K562 (cell line): Measurements from ENCODE around the gene AHNAK. TPM values are rescaled to one million over a fixed set of nuclear protein-coding genes. Genes with fewer than 3 reads are reported as not detected.

Experiments
- ATAC-seq: fragments of 200-7000 bp; cut with Tn5 transposase; 3 replicates; pipeline ENCODE4 v1.9.1; 2020; ENCODE audit warnings: moderate library complexity
- BruUV-seq: library from RNA; stranded (reverse); fragments of 400-500 nt; replicated peaks from 2 replicates; lab custom pipeline; 2021; lab: Mats Ljungman, UMichigan
- CTCF ChIA-PET: fragments of 300-600 bp; formaldehyde crosslinking; extraction: SDS; loops from one replicate; lab custom pipeline; 2021; ENCODE audit warnings: low intra/inter-chr PET ratio; lab: Yijun Ruan, JAX
- POLR2A ChIA-PET: fragments of 300-600, 350-650 bp; sonication (Branson Sonifier 250); formaldehyde crosslinking; extraction: SDS; loops from one replicate; lab custom pipeline; 2021; ENCODE audit warnings: antibody characterized with exemption, inconsistent platforms; lab: Yijun Ruan, JAX
- DNase-seq, 4 experiments: peaks; one replicate each; pipeline versions ENCODE4 v3.0.0 to v3.0.0-alpha.2; 2011 to 2018; ENCODE audit warnings: low spot score in 3 of 4, mixed read lengths in 3 of 4; ENCODE audit errors: extremely low read depth in 1 of 4
- FAIRE-seq: peaks from 2 replicates; lab custom pipeline; 2011; peaks lifted over from hg19 to GRCh38; lab: Jason Lieb, UNC
- H2AFZ ChIP-seq: 2 replicates; pipeline ENCODE4 v1.6.0; 2011; ENCODE audit warnings: low read depth, low read length, control low read depth, inconsistent platforms
- H3K27ac ChIP-seq: fragments of 200-600 bp; 3 replicates; pipeline ENCODE4 v1.8.0; 2011; ENCODE audit warnings: low read depth, mild to moderate bottlenecking, control low read depth, inconsistent platforms, low read length, moderate library complexity, mixed read lengths; ENCODE audit errors: extremely low read depth
- H3K27me3 ChIP-seq, 2 experiments: fragments of 300-600 bp in 1 of 2; 2 replicates in 1 of 2; 3 replicates in 1 of 2; pipeline versions ENCODE4 v1.6.0 to v1.8.0; 2011; ENCODE audit warnings: inconsistent platforms in 2 of 2, low read length in 2 of 2, mild to moderate bottlenecking in 1 of 2, mixed read lengths in 1 of 2, moderate library complexity in 1 of 2; ENCODE audit not compliant: control insufficient read depth in 2 of 2, insufficient read depth in 2 of 2
- H3K36me3 ChIP-seq: fragments of 300-600 bp; 3 replicates; pipeline ENCODE4 v1.8.0; 2011; ENCODE audit warnings: mild to moderate bottlenecking, low read length, inconsistent platforms; ENCODE audit not compliant: control insufficient read depth, insufficient read depth
- H3K4me1 ChIP-seq, 2 experiments: fragments of 200-600 bp in 1 of 2; replicated peaks in 1 of 2; 2 replicates in 1 of 2; 3 replicates in 1 of 2; pipeline versions ENCODE4 v1.5.1 to v1.8.0; 2011; ENCODE audit warnings: inconsistent platforms in 2 of 2, low read length in 2 of 2, mild to moderate bottlenecking in 1 of 2, mixed read lengths in 1 of 2, moderate library complexity in 1 of 2; ENCODE audit not compliant: control insufficient read depth in 2 of 2, insufficient read depth in 2 of 2
- H3K4me2 ChIP-seq: 2 replicates; pipeline ENCODE4 v1.6.1; 2011; ENCODE audit warnings: low read length, control low read depth, inconsistent platforms, mixed read lengths; ENCODE audit not compliant: insufficient read depth
- H3K4me3 ChIP-seq: fragments of 200-600 bp; sonication (generic), shearing (Covaris generic); 2 replicates; pipeline ENCODE4 v1.5.1; 2016; ENCODE audit warnings: control low read depth, inconsistent platforms
- H3K79me2 ChIP-seq: fragments of 200-600 bp; 3 replicates; pipeline ENCODE4 v1.8.0; 2011; ENCODE audit warnings: low read length, inconsistent platforms; ENCODE audit not compliant: control insufficient read depth, insufficient read depth
- H3K9ac ChIP-seq, 2 experiments: 2 replicates each; pipeline versions ENCODE4 v1.6.0 to v1.6.1; 2011; ENCODE audit warnings: low read depth in 2 of 2, low read length in 2 of 2, control low read depth in 1 of 2, inconsistent platforms in 1 of 2, mild to moderate bottlenecking in 1 of 2, mixed read lengths in 1 of 2; ENCODE audit not compliant: insufficient read depth in 1 of 2
- H3K9me1 ChIP-seq: one replicate; pipeline ENCODE4 v1.6.0; 2011; ENCODE audit warnings: inconsistent platforms, mild to moderate bottlenecking, low read length, moderate library complexity; ENCODE audit not compliant: control insufficient read depth, insufficient read depth
- H3K9me3 ChIP-seq: replicated peaks from 2 replicates; pipeline ENCODE4 v1.5.1; 2011; ENCODE audit warnings: low read depth, low read length, inconsistent platforms; ENCODE audit not compliant: control insufficient read depth, insufficient read depth
- H4K20me1 ChIP-seq: replicated peaks from 2 replicates; pipeline ENCODE4 v1.6.1; 2011; ENCODE audit warnings: low read length, inconsistent platforms, mixed read lengths; ENCODE audit not compliant: control insufficient read depth, insufficient read depth
- CBX8 ChIP-seq: fragments of 200-600 bp; sonication (generic); IDR thresholded peaks from 2 replicates; pipeline ENCODE4 v1.6.1; 2012; ENCODE audit warnings: borderline replicate concordance, mixed run types, low read depth, mild to moderate bottlenecking, moderate library complexity, mixed read lengths, low read length, control low read depth, inconsistent platforms; ENCODE audit not compliant: poor library complexity, severe bottlenecking; ENCODE audit errors: extremely low read depth
- HIVEP1 ChIP-seq: fragments of 250-450 bp; sonication (Bioruptor Pico); IDR thresholded peaks from 2 replicates; pipeline ENCODE4 v1.4.0; 2020; ENCODE audit warnings: mild to moderate bottlenecking
- MEIS2 ChIP-seq: fragments of 450-650 bp; IDR thresholded peaks from 2 replicates; pipeline ENCODE4 v1.6.1; 2014; ENCODE audit warnings: mild to moderate bottlenecking; ENCODE audit not compliant: partially characterized antibody
- TAF15 ChIP-seq: fragments of 200-400 bp; formaldehyde crosslinking; IDR thresholded peaks from 2 replicates; pipeline ENCODE4 v1.6.1; 2017; ENCODE audit warnings: mild to moderate bottlenecking, low read depth, low read length, moderate library complexity
- WGBS: fragments of 100-300 bp; shearing (Covaris generic); methylation state at CpG from one replicate; pipeline ENCODE4 v1.1.6; 2016; ENCODE audit warnings: low coverage, mixed read lengths; ENCODE audit not compliant: insufficient coverage; ENCODE audit errors: missing lambda C conversion rate; 5-methylcytosine and 5-hydroxymethylcytosine counted together
- in situ Hi-C: fragments of 300-500 bp; cut with MboI; formaldehyde crosslinking; loops from 4 replicates; pipeline ENCODE4 v1.15.0; 2018; ENCODE audit warnings: inconsistent platforms, mixed read lengths
- intact Hi-C: fragments of 100-400 bp; cut with micrococcal nuclease; formaldehyde crosslinking; loops from 2 replicates; pipeline ENCODE4 v1.14.2; 2022
- polyA plus RNA-seq, 8 experiments: library from polyadenylated mRNA; depleted of rRNA in 4 of 8; stranded (reverse) in 5 of 8; unstranded in 3 of 8; fragments of >200 nt; fragmentation: Nextera tagmentation in 2 of 8; fragmentation: Illumina TruSeq in 1 of 8; extraction: Ambion mirVana in 2 of 8; extraction: Trizol in 1 of 8; gene quantifications; 2 replicates each; pipeline versions ENCODE4 v1.2.1 to v1.2.3, GENCODE V29; 2011 to 2014; ENCODE audit warnings: inconsistent platforms in 1 of 8, missing spikeins in 1 of 8
- total RNA-seq, 7 experiments: library from RNA; depleted of rRNA in 6 of 7; stranded (reverse); fragments of >200 nt in 6 of 7; fragmentation: Illumina TruSeq in 2 of 7; extraction: Trizol in 2 of 7; gene quantifications; 2 replicates each; pipeline versions ENCODE4 v1.2.1 to v1.2.3, GENCODE V29; 2011 to 2021; ENCODE audit warnings: low replicate concordance in 1 of 7
- TF ChIP-seq, protein P1 (sequence below): fragments of 250-450 bp; sonication (Bioruptor Pico); IDR thresholded peaks from 2 replicates; pipeline ENCODE4 v1.5.0; 2021; ENCODE audit warnings: mild to moderate bottlenecking, borderline replicate concordance
- TF ChIP-seq, protein P2 (sequence below): fragments of 250-450 bp; sonication (Bioruptor Pico); IDR thresholded peaks from 2 replicates; pipeline ENCODE4 v1.4.0; 2020

AHNAK gene
- total and polyA plus RNA-seq, 9 of the 15 experiments (the other 6 are each of a cell fraction or from before 2014, with no cell fraction given), result 1.5 to 89.7 (median 45.0) TPM

DNA sequence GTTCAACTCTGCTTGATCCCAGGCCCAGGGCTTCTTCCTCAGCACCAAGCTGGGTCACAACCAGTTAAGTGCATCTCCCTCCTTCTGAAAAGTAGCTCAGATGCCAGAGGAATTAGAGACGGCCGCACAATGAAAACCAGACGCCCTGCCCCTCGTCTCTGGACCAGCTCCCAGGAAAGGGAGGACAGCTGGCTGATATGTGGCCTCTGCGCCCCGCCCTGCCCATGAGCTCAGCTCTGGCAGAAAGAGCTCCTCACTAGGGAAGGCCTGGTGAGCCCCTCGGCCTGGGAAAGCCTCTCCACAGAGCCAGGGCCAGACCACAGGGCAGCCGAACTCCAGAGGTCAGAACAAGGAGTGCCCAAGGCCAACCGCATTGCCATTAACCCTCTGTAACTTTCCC lies 145.8 kb downstream of the AHNAK start:
- no peak overlapping the region for H2AFZ ChIP-seq
- DNase-seq (peak in 2 of 4 experiments; percentile 27 to 34), ATAC-seq (no peak), FAIRE-seq (no peak)
- TF ChIP-seq, protein P1, sequence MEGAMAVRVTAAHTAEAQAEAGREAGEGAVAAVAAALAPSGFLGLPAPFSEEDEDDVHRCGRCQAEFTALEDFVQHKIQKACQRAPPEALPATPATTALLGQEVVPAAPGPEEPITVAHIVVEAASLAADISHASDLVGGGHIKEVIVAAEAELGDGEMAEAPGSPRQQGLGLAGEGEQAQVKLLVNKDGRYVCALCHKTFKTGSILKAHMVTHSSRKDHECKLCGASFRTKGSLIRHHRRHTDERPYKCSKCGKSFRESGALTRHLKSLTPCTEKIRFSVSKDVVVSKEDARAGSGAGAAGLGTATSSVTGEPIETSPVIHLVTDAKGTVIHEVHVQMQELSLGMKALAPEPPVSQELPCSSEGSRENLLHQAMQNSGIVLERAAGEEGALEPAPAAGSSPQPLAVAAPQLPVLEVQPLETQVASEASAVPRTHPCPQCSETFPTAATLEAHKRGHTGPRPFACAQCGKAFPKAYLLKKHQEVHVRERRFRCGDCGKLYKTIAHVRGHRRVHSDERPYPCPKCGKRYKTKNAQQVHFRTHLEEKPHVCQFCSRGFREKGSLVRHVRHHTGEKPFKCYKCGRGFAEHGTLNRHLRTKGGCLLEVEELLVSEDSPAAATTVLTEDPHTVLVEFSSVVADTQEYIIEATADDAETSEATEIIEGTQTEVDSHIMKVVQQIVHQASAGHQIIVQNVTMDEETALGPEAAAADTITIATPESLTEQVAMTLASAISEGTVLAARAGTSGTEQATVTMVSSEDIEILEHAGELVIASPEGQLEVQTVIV (CRISPR knock-in tag), result no peak
- no peak for TF ChIP-seq TAF15
- TF ChIP-seq MEIS2, result peak; percentile 12
- TF ChIP-seq, protein P2, sequence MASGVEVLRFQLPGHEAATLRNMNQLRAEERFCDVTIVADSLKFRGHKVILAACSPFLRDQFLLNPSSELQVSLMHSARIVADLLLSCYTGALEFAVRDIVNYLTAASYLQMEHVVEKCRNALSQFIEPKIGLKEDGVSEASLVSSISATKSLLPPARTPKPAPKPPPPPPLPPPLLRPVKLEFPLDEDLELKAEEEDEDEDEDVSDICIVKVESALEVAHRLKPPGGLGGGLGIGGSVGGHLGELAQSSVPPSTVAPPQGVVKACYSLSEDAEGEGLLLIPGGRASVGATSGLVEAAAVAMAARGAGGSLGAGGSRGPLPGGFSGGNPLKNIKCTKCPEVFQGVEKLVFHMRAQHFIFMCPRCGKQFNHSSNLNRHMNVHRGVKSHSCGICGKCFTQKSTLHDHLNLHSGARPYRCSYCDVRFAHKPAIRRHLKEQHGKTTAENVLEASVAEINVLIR (CRISPR knock-in tag), result no peak
- no peak for TF ChIP-seq CBX8
- TF ChIP-seq HIVEP1 (CRISPR knock-in tag), result 0 out of 2 replicates have a peak, but pooled peaks have one; percentile 16
- H3K27me3 ChIP-seq, result no peaks in the 10 kb centered on the region
- ChIA-PET POLR2A (interaction anchor here (0.6 to 1.5 kb wide), 9 partner anchors 22 to 439 kb away, joined by 3 to 4 read pairs (median 3); partner anchors contain the start of genes AHNAK and WDR74), CTCF (no interaction called here)
- no peak overlapping the region for H3K4me3 ChIP-seq
- no TSS peak for BruUV-seq
- H3K79me2 ChIP-seq, result no peaks in the 10 kb centered on the region
- H3K27ac ChIP-seq, result no peak overlapping the region
- peaks cover 46 to 62% of the 10 kb centered on the region in 2 experiments for H3K4me1 ChIP-seq
- in situ Hi-C loops, result no loop called here
- H3K9me3 ChIP-seq, result no peaks in the 10 kb centered on the region
- no peaks in the 10 kb centered on the region for H4K20me1 ChIP-seq
- H3K9me1 ChIP-seq, result no peaks in the 10 kb centered on the region
- H3K36me3 ChIP-seq, result no peaks in the 10 kb centered on the region
- H3K4me2 ChIP-seq, result no peak overlapping the region
- WGBS, result 44% methylated on average over 4 of the region's 9 CpGs
- intact Hi-C loops, result no loop called here
- H3K9ac ChIP-seq, result peak overlapping the region in 1 of 2 experiments; percentile 86; a peak in 2 of 4 replicates
